ENCODE data around the gene JAGN1.

- TF ChIP-seq, protein P1, sequence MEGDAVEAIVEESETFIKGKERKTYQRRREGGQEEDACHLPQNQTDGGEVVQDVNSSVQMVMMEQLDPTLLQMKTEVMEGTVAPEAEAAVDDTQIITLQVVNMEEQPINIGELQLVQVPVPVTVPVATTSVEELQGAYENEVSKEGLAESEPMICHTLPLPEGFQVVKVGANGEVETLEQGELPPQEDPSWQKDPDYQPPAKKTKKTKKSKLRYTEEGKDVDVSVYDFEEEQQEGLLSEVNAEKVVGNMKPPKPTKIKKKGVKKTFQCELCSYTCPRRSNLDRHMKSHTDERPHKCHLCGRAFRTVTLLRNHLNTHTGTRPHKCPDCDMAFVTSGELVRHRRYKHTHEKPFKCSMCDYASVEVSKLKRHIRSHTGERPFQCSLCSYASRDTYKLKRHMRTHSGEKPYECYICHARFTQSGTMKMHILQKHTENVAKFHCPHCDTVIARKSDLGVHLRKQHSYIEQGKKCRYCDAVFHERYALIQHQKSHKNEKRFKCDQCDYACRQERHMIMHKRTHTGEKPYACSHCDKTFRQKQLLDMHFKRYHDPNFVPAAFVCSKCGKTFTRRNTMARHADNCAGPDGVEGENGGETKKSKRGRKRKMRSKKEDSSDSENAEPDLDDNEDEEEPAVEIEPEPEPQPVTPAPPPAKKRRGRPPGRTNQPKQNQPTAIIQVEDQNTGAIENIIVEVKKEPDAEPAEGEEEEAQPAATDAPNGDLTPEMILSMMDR (IDR thresholded peaks at IDR 0.05): no peak
- TF ChIP-seq POLR2A (IDR thresholded peaks at IDR 0.05): no peak
- TF ChIP-seq POLR2AphosphoS5 (IDR thresholded peaks at IDR 0.05): no peak
- no peak for TF ChIP-seq EP300 (IDR thresholded peaks at IDR 0.05)
These were observed 43.4 kb upstream of the JAGN1 start for GRCh38 chr3:9846931-9847488.

Measured in suprapubic skin (tissue), 4 donors.